GM18861 (cell line): ENCODE measurements around the gene NFIL3.

Experiments used
- ATAC-seq: cut with Tn5 transposase; IDR thresholded peaks from one replicate; pipeline ENCODE4 v1.9.1; 2021; ENCODE audit not compliant: unreplicated experiment

The NFIL3 gene

GRCh38 chr9:91361291-91362050 lies 62.2 kb downstream of the NFIL3 start, which contains the start of gene AUH:
TSS of gene AUH (minus strand) at chr9:91361918. CDS start at chr9:91361889, 29 bp downstream.
- peak; percentile 76 for ATAC-seq

DNA sequence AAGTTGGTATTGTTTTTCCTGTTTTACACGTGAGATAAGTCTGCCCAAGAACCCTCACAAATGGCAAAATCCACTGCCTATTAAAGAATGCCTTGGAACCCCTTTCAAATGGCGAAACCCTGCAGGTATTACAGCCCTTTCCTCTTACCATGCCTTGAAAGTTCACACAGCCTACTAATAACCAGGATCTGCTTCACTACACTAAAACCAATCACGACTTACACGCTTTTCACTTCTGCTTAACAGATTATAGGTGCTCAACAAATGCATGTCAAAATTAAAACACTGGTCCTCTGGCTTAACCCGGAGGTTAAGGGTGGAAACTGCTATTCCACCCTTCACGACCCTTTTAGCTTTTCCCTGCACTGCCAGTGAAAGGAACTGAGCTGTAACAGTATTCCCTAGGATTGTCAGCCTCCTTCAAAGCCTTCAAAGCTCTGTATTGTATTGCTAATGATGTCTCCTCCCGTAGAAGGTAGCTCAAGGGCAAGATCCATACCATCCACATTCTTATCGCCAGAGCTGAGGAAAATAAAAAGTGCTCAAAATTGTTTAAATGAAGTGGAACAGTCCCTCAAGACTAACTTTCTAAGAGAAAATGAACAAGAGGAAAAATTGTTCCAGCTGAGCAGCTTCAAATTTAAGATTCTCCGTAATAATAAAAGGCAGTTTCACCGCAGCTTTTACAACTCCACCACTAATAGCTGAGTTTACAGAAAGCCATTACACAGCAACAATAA lies 62.9 kb downstream of the NFIL3 start:
- no peak for ATAC-seq

- no peak for ATAC-seq
These were observed 63.7 kb downstream of the NFIL3 start for GRCh38 chr9:91359734-91360470.

DNA sequence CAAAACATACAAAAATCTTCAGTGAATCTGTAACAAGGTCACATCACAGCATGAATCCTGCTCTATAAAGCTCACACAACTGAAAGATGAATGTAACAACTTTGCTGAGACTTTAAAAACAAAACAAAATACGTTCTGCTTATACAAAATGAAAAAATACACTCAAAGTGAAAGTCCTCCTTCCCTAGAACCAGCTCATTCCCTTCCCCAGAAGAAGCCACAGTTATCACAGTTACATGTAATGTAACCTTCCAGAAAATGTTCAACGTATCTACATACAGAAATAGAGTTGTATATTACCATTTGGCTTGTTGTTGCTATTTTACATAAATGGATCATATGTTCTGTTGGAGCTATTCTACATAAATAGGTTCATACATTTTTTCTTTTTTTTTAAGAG lies 64.5 kb downstream of the NFIL3 start:
- no peak for ATAC-seq
